ENCODE measurements around the gene PDPK1.
A peak's percentile ranks its signal among the peaks of the same experiment; 100 is the strongest.
"Not testable (repeated sequence)": the region's sequence is repeated elsewhere in the genome, so short reads cannot be mapped to it uniquely, and the experiment has no call there.

Gene PDPK1

DNA sequence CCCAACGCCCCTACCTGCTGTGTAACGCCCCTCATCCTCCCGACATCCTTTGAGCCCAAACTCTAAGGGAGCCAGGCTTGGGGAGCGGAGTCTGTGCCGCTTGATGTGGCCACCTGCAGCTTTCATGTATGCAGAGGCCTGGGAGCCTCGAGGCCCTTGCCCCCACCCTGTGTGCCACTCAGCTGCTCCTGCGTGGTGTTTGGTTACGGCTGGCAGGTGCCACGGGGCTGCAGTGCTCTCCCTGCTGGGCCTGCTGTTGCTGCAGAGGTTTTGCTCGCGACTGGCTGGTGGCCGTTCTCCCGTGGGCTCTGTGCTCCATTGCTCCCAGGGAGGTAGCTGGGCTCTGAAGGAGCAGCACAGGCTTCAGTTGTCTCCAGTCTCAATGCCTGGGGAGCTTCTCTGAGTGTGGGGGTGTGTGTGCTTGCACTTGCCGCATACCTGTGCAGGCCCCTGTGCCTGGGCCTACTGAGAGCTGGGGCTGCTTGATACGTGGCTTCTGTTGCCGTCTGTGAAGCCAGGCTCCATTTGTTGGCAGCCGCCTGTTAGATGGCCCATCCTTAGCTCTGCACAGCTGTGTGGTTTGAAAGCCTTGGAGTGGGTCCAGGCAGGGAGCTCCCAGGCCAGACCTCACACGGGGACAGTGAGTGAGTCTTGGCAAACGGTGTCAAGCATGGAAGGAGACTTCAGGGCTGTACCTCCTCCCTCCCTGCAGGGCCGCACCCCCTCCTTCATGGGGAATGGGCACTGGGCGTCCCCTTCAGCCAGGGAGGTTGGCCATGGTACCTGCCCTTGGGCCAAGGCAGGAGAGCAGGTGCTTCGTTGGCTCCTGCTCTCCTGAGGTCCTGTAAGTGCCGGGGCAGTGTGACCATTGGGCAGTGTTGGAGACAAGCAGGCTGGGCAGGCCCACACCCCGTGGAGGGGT, 47.2 kb downstream of the PDPK1 start:
- no peak for DNase-seq
- TF ChIP-seq GATA1 (IDR thresholded peaks at IDR 0.05; ENCODE audit: low read depth, low read length): no peak
- no peak for TF ChIP-seq POLR2A (IDR thresholded peaks at IDR 0.05; ENCODE audit: low read length)

DNA sequence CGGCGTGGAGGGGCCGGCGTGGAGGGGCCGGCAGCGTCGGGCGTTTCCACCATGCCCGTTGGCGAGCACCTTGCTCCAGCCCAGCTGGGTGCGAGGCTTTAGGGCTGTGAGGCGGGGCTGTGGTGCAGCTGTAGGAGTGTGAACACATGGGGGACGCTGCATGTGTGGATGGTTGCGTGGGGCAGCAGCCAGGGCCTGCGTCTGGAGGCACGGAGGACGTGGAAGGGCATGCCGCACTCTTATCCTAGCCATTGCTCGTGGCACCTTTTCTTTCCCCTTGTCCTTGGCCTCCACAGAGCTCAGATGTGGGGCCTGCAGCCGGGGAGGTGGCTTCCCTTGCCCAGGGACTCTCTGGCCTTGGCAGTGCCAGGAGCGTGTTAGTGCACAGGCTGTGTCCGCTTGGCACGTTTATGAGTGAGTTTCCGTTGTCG, 47.8 kb downstream of the PDPK1 start:
- TF ChIP-seq POLR2A (IDR thresholded peaks at IDR 0.05; ENCODE audit: low read length) (no peak), GATA1 (IDR thresholded peaks at IDR 0.05; ENCODE audit: low read depth, low read length) (no peak)

DNA sequence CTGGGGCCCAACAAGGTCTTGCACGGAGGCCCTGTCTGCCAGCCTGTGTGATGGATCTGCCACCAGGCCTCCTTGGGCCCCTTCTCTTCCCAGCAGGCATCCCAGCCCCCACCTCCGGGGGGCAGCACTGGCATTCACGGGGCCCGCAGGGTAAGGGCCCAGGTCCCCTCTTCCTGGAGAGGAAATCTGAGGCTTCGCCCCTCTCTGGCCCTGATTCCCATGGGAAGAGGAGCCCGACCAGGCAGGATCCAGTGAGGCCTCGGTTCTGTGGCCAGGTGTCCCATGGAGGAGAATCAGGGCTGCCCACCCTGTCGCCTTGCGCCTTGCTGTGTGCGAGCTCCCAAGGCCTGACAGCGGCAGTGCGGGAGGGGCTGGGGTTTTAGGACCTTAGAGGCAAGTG, 48.4 kb downstream of the PDPK1 start:
- peak in 1 of 2 experiments; percentile 8 for DNase-seq
- TF ChIP-seq POLR2A (IDR thresholded peaks at IDR 0.05; ENCODE audit: low read length): no peak
- TF ChIP-seq GATA1 (IDR thresholded peaks at IDR 0.05; ENCODE audit: low read depth, low read length): no peak

More for the DNA sequence above, 47.8 kb downstream of the PDPK1 start:
- DNase-seq: no peak

DNA sequence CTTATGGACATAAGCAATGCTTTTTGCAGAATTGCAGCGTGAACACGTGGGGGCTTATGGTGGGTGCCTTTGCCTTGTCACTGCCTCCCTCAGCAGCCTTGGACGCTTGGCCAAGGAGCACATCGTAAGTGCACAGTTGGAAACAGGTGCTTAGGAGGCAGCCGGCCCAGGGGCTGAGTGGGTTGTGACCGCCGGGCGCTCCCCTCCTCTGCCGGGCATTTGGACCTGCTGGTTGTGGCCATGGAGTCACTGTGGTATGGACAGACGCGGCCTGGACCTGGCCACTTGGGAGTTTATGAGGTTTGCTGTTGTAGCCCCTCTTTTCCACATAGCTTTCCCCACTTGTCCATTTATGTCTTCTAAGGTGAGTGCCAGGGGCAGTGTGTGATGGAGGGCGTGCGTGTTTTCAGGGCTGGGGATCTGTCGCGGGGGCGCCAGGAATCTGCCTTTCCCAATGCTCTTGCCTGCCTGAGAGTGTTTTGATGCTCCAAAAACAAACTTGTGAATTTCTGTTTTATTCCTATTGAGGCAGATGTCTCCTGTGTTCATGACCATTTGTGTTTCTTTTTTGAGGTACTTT, 49.2 kb downstream of the PDPK1 start:
- no peak for DNase-seq
- TF ChIP-seq POLR2A (IDR thresholded peaks at IDR 0.05; ENCODE audit: low read length) (no peak), GATA1 (IDR thresholded peaks at IDR 0.05; ENCODE audit: low read depth, low read length) (no peak)

DNA sequence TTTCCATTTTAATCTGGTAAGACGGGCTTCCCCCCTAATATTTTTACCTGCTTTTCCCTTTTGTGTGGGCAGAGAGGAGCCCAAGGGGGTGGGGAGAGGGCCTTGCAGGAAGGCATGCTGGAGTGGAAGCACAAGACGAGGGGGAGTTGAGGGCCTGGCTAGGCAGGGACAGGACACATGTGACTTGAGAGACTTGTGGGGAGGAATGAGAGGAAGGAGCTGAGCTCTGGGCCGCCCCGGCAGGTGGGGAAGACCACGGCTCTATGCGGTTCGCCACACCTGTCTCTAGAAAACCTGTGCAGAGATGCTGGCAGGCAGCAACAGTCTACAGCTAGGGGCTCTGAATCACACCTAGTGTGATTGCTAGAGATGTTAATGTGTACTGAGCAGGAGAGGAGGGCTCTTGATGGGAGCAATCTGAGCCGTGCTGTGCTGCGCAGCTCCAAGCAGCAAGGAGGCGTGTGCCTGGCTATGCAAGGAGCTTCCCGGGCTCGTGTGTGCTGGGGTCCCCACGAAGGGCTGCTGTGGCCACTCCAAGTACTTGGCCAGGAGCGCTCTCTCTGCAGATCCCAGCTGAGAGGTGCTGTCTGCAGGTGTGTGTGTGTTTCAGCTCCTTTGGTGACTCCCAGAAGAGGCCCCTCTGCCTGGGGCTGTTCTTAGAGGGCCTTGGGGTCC, 50.2 kb downstream of the PDPK1 start:
- DNase-seq: no peak
- no peak for TF ChIP-seq POLR2A (IDR thresholded peaks at IDR 0.05; ENCODE audit: low read length)
- TF ChIP-seq GATA1 (IDR thresholded peaks at IDR 0.05; ENCODE audit: low read depth, low read length): no peak

DNA sequence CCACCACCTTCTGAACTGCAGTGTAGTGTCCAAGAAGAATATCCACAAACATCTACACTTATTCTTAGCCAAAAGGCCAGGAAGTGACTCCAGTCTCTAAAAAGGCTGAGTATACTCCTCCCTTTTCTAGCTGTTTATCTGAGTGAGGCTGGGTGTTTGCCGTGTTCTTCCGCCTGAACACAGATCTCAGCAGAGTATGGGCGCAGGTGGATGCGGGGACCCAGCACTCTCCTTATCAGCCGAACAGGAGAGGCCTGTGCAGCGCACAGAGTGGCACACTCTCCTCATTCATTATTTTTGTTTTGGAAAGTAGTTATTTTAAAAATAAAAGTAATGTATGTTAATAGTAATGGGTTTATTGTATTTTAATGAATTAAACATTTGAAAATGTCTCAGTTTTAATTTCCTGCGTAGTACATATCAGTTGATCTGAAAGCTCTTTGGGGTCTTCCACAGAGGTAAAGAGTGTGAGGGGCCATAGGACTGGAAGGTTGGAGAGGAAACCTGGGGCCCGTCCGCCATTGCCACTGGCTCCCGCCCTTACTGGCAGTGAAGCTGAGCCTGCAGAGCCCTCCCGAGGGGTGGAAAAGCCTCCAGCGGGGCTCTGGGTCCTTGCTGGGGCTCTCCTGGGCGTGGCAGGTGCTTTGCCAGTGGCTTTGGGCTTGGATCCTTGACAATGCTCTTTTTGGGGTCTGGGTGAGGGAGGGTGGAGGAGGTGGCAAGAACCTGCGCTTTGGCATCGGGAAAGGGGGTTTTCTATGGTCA, 53.8 kb downstream of the PDPK1 start:
- TF ChIP-seq GATA1 (IDR thresholded peaks at IDR 0.05; ENCODE audit: low read depth, low read length) (no peak), POLR2A (IDR thresholded peaks at IDR 0.05; ENCODE audit: low read length) (no peak)
- no peak for DNase-seq

DNA sequence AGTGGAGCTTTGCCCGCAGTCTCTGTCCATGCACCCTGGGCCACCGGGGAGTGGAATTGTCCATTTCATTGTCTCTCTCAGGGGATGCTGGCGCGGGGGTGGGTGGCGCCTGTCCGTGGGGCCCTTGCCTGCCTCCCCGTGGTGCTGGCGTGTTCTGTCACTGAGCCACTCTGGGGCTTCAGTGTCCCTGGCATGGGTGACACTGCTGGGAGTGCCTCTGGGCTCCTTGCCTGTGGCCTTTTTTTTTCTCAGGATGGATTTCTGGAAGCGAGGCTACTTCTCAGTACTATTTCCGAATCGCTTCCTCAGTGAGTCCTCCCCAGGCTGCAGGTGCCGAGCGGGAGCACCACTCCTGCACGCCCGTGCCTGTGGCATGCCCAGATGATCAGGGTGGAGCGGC, 55.0 kb downstream of the PDPK1 start:
- no peak for DNase-seq
- TF ChIP-seq GATA1 (IDR thresholded peaks at IDR 0.05; ENCODE audit: low read depth, low read length) (no peak), POLR2A (IDR thresholded peaks at IDR 0.05; ENCODE audit: low read length) (no peak)

DNA sequence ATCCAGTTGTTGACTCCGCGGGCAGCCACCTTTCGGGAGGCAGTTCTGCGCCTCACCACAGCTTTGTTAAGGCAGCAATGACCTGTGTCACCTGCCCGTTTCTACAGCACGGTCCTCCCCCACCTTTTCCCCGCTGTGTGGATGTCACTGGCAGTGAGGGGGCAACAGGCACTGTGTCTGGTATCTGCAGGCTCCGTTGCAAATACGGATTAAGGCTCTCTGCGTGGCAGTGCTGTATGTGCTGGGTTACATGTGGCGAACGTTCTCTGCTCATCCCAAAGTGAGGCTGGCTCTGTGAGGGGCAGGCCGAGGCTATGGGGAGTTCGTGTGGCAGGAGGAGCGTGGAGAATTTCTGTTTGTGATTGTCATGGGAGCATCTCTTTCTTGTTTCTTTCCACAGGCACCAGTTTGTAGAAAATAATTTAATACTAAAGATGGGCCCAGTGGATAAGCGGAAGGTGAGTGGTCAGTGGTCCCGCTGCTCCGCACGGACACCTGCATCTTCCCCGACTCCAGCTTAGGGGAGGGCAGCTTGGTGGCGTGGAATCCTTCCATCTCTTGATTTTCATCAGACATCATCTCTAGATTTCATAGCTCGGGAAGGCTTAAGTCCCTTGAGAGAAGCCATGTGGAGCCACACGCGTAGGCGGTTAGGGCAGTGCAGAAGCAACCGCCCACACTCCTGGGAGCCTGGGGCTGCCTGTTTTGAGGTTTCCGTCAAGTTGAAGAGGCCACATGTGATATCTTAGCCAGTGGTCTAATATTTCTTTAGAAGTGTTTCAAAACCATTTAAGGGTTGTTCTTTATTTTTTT, 57.8 kb downstream of the PDPK1 start:
- DNase-seq: no peak
- no peak for TF ChIP-seq GATA1 (IDR thresholded peaks at IDR 0.05; ENCODE audit: low read depth, low read length)
- TF ChIP-seq POLR2A (IDR thresholded peaks at IDR 0.05; ENCODE audit: low read length): no peak

DNA sequence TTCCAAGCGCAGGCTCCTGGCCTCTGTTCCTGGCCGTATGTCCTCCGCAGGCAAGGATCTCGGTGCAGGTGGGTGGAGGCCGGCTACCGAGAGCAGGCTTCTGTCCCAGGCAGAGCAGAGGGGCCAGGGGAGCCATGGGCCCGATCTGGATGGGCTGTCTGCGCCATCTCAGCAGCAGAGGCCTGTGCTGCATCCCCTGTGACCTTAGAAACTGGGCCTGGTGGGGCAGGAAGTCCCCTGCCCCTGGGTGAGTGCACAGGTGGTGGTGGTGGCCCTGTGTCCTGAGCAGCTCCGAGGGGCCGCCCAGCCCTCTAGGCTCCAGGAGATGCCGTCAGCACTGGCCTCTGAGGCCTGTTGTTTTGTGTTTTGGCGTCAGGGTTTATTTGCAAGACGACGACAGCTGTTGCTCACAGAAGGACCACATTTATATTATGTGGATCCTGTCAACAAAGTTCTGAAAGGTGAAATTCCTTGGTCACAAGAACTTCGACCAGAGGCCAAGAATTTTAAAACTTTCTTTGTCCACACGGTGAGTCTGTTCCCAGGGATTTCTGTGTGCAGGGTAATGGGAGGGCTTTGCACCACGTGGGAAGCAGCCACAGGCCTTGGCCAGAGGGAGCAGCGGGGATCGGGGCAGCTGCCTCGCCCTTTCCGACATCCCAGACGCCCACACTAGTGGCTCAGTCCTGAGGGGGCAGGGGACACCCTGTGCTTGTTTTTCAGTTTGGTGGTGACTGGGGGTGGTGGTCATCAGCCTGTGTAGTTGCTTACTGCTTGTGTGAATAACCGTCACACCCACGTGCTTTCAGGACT, 59.1 kb downstream of the PDPK1 start:
- DNase-seq: no peak
- TF ChIP-seq POLR2A (IDR thresholded peaks at IDR 0.05; ENCODE audit: low read length) (no peak), GATA1 (IDR thresholded peaks at IDR 0.05; ENCODE audit: low read depth, low read length) (no peak)

DNA sequence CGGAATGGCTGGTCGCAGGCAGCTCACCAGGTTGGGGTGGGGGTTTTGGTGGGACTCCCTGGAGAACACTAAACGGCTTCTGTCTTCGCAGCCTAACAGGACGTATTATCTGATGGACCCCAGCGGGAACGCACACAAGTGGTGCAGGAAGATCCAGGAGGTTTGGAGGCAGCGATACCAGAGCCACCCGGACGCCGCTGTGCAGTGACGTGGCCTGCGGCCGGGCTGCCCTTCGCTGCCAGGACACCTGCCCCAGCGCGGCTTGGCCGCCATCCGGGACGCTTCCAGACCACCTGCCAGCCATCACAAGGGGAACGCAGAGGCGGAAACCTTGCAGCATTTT, 59.7 kb downstream of the PDPK1 start:
- TF ChIP-seq POLR2A (IDR thresholded peaks at IDR 0.05; ENCODE audit: low read length) (no peak), GATA1 (IDR thresholded peaks at IDR 0.05; ENCODE audit: low read depth, low read length) (no peak)

DNA sequence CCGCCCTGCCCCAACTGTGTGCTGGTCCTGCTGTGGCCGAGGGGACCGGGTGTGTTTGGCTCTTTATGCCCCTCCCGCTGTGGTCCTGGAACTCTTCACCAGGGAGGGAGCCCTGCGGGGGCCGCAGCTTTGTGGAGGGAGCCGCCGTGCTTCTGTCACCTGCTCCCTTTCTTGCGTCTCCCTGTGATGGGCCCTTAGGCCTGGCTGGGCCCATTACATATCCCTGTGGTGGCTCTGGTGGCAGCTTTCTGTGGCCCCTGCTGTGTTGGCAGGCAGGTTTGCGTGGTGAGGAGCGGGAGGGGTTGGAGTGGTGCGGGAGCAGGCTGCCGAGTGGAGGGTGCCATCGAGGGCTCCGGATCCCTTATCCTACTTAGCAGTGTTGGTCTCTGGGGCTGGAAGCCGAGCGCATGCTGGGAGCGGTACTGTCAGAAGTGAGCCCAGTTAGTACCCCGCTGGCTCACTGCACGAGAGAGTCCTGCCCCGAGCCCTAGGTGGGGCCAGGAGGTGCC, 60.4 kb downstream of the PDPK1 start:
- TF ChIP-seq GATA1 (IDR thresholded peaks at IDR 0.05; ENCODE audit: low read depth, low read length) (no peak), POLR2A (IDR thresholded peaks at IDR 0.05; ENCODE audit: low read length) (no peak)
- no peak for DNase-seq

More for the DNA sequence above, 59.7 kb downstream of the PDPK1 start:
- DNase-seq: no peak

DNA sequence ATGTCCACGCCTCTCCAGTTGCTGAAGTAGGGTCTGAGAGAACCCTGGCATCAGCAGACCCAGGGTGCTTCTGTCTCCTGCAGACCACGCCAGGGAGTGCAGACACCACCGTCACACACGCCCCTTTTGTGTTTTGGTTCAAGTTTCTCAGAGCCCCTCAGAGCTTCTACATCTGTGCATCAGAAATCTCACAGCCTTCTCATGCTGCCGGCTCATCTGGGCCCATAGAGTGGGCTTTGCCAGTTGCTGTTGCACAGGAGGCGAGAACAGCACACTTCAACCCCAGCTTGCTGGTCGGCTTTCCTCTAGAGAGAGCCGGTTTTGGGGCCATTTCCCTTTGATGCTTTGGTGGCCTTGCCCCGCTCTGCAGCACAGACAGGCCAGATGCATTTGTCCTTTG, 60.9 kb downstream of the PDPK1 start:
- no peak for TF ChIP-seq POLR2A (IDR thresholded peaks at IDR 0.05; ENCODE audit: low read length)
- no peak for TF ChIP-seq GATA1 (IDR thresholded peaks at IDR 0.05; ENCODE audit: low read depth, low read length)
- no peak for DNase-seq

DNA sequence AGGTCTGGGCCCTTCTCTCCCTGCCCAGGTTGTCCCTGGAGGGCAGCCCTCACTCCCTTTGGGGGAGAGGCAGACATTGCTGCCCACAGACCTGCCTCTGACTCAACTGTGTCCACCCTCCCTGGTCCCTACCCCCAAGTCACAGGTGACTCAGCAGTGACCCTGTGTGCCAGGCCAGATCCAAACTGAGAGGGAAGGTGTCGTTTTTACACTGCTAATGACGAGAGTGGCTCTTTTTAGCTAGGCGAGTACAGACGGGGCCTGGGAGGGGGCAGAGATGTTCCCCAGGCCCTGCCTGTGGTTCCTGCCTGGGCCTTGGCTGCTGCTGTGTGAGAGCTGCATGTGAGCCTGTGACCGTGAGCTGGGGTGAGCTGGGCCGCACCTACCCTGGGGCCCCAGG, 61.3 kb downstream of the PDPK1 start:
- DNase-seq: not testable (repeated sequence)

DNA sequence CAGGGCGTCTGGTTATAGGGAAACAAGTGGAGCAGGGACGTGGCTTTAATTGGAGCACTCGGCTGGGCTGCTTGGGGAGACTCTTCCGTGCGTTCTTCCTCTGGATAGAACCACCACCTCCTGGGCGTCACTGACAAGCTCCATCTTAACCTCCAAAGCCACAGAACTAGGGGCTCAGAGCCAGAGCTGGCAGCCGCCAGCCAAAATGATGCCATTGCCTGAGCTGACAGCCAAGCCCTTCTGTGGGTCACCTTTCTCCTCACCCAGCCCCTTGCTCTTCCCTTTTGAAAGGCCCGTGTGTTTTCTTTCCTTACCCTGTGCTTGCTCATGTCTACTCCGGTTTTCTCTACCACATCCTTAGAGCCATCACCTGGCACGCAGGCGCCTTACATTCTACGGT, 62.0 kb downstream of the PDPK1 start:
- not testable (repeated sequence) for DNase-seq

DNA sequence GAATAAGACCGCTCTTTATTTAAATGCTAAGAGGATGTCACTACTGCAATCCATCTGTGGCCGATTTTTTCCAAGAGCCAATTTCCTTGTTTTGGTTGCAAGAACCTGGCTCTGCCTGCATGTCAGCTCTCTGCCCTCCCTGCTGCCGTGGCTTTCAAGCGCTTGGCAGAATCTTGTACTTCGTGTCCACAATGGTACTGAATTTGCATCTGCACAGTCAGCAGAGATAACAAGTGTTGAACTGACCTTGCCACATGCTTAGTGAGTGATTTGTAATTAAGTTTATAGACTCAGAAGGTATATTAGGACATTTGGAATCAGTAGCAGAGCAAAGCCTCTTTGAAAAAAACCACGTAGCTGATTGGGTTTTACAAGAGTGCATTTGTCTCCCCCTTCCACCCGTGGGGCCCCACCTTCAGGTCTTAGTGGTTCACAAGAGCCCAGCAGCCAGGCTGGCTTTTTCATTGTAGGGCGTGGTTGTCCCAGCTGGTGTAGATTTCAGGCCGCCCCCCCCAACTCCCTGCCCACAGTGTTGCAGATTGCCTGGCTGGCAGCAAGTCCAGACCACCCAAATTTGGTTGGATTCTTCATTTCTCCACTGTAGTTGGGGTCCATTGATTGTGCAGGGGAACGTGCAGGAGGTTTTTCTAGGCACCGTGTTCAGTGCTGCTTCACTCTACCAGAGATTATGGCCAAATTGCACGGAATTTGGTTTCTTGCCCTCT, 63.6 kb downstream of the PDPK1 start:
- DNase-seq: not testable (repeated sequence)

DNA sequence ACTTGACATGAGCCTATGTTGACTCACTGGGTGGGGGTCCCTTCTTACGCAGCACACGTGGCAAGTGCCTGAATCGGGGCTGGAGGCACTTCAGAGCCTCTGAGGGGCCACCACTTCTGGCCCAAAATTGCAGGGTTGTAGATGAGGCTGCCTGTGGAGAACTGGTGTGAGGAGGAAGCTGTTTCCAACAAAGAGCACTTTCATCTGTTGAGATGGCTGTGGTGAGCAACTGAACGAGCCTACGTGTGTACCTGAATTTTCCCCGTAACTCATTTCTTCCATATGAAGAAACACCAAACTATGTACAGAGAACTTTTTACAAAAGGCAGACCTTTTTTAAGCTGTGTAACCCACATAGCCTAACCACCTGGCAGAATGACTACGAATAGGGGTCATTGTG, 64.4 kb downstream of the PDPK1 start:
- DNase-seq: not testable (repeated sequence)

All from erythroblast (primary cell).